ENCODE results near the gene MAGEB3. TPM values are rescaled to one million over a fixed set of nuclear protein-coding genes. Genes with fewer than 3 reads are reported as not detected.

Gene MAGEB3
- total and polyA plus RNA-seq, 10 donors, result 0.02 TPM; not detected in 9

- 14 to 27% (median 19%) methylated on average over 1 of the region's 1 CpG for WGBS, 5 donors
- intact Hi-C loops (cut with DNase I; ENCODE audit: low total_unique reads), result no loop called here
- no peaks in the 10 kb centered on the region for H3K27me3 ChIP-seq (replicated peaks in 1 of 7)
Observed at GRCh38 chrX:30275498-30275897, 45.0 kb downstream of the MAGEB3 start.

GRCh38 chrX:30278365-30278764 is 47.9 kb downstream of the MAGEB3 start:
- no peaks in the 10 kb centered on the region for H3K36me3 ChIP-seq
- no peak for DNase-seq
- no peak overlapping the region for H3K4me3 ChIP-seq
- no peaks in the 10 kb centered on the region for H3K4me1 ChIP-seq
- no peaks in the 10 kb centered on the region for H3K9me3 ChIP-seq
- 0 to 93% (median 71%) methylated on average over 1 of the region's 1 CpG for whole genome bisulfite sequencing, 5 donors
- no peak overlapping the region for H3K27ac ChIP-seq
- no peak for TF ChIP-seq CTCF (IDR thresholded peaks at IDR 0.05 in 8 of 11, conservative IDR thresholded peaks at IDR 0.05 in 3 of 11)
- TF ChIP-seq POLR2A (IDR thresholded peaks at IDR 0.05), result no peak
- no peak for TF ChIP-seq POLR2AphosphoS5 (IDR thresholded peaks at IDR 0.05)
- H3K27me3 ChIP-seq (replicated peaks in 1 of 7), result no peaks in the 10 kb centered on the region
- intact Hi-C loops (cut with DNase I; ENCODE audit: low total_unique reads), result no loop called here

More at GRCh38 chrX:30275498-30275897, 45.0 kb downstream of the MAGEB3 start:
- no peak overlapping the region for H3K4me3 ChIP-seq
- no peak for DNase-seq
- TF ChIP-seq POLR2AphosphoS5 (IDR thresholded peaks at IDR 0.05), result no peak
- TF ChIP-seq POLR2A (IDR thresholded peaks at IDR 0.05), result no peak
- no peak for TF ChIP-seq CTCF (IDR thresholded peaks at IDR 0.05 in 8 of 11, conservative IDR thresholded peaks at IDR 0.05 in 3 of 11)
- no peaks in the 10 kb centered on the region for H3K9me3 ChIP-seq
- H3K4me1 ChIP-seq, result no peaks in the 10 kb centered on the region
- H3K36me3 ChIP-seq, result no peaks in the 10 kb centered on the region
- no peak overlapping the region for H3K27ac ChIP-seq

- H3K36me3 ChIP-seq, result no peaks in the 10 kb centered on the region
- H3K9me3 ChIP-seq, result no peaks in the 10 kb centered on the region
- no peaks in the 10 kb centered on the region for H3K27me3 ChIP-seq (replicated peaks in 1 of 7)
- H3K4me3 ChIP-seq, result no peak overlapping the region
- no peak for TF ChIP-seq CTCF (IDR thresholded peaks at IDR 0.05 in 8 of 11, conservative IDR thresholded peaks at IDR 0.05 in 3 of 11)
- TF ChIP-seq POLR2AphosphoS5 (IDR thresholded peaks at IDR 0.05), result no peak
- no peak for TF ChIP-seq POLR2A (IDR thresholded peaks at IDR 0.05)
- intact Hi-C loops (cut with DNase I; ENCODE audit: low total_unique reads), result no loop called here
- WGBS, 5 donors, result 62 to 90% (median 82%) methylated on average over 1 of the region's 1 CpG
- no peaks in the 10 kb centered on the region for H3K4me1 ChIP-seq
- H3K27ac ChIP-seq, result no peak overlapping the region
- no peak for DNase-seq
Observed at GRCh38 chrX:30280428-30280827, 50.0 kb downstream of the MAGEB3 start.

GRCh38 chrX:30282527-30282926 is 52.1 kb downstream of the MAGEB3 start:
- intact Hi-C loops (cut with DNase I; ENCODE audit: low total_unique reads), result no loop called here
- Histone ChIP-seq H3K36me3 (no peaks in the 10 kb centered on the region), H3K9me3 (no peaks in the 10 kb centered on the region), H3K27ac (no peak overlapping the region), H3K4me3 (no peak overlapping the region), H3K27me3 (replicated peaks in 1 of 7) (no peaks in the 10 kb centered on the region), H3K4me1 (no peaks in the 10 kb centered on the region)
- no peak for TF ChIP-seq CTCF (IDR thresholded peaks at IDR 0.05 in 8 of 11, conservative IDR thresholded peaks at IDR 0.05 in 3 of 11)
- no peak for TF ChIP-seq POLR2AphosphoS5 (IDR thresholded peaks at IDR 0.05)
- TF ChIP-seq POLR2A (IDR thresholded peaks at IDR 0.05), result no peak
- DNase-seq, result no peak
